ENCODE results near the gene PLK2. TPM values are rescaled to one million over a fixed set of nuclear protein-coding genes. Genes with fewer than 3 reads are reported as not detected.

The PLK2 gene
- total RNA-seq, 1 donor from 2014 or later: 10.9 TPM

GRCh38 chr5:58404734-58405133 is 55.2 kb downstream of the PLK2 start:
- intact Hi-C loops (cut with micrococcal nuclease): no loop called here
- TF ChIP-seq CTCF (IDR thresholded peaks at IDR 0.05): no peak
- ATAC-seq (ENCODE audit: low read depth) (no peak), DNase-seq (no peak)
- Mint-ChIP-seq H3K36me3 (ENCODE audit: low read depth) (no peaks in the 10 kb centered on the region), H3K4me1 (no peaks in the 10 kb centered on the region), H3K9me3 (no peaks in the 10 kb centered on the region), H3K27ac (no peak overlapping the region), H3K27me3 (peaks cover 13% of the 10 kb centered on the region), H3K4me3 (no peak overlapping the region)
- ChIA-PET POLR2A (no interaction called here), CTCF (no interaction called here)

Other genes with a start within 250 kb of the PLK2 start
- gene GAPT, start 31.3 kb upstream of the PLK2 start, total RNA-seq: 39.8 and 40.3 TPM in 2 replicates
- 0.47 TPM in 1 of 2 replicates, not detected in the other for gene RAB3C, start 123.0 kb upstream of the PLK2 start, total RNA-seq